HG03097 (cell line): ENCODE data around the gene PNPLA2.

Experiments
- ATAC-seq: cut with Tn5 transposase; IDR thresholded peaks from one replicate; pipeline ENCODE4 v1.9.1; 2021; ENCODE audit not compliant: unreplicated experiment, low FRiP score

PNPLA2 gene

GRCh38 chr11:782264-783174 lies 36.2 kb upstream of the PNPLA2 start:
- ATAC-seq, result no peak

GRCh38 chr11:783581-784015 lies 35.1 kb upstream of the PNPLA2 start:
- no peak for ATAC-seq

- ATAC-seq, result no peak
Observed at GRCh38 chr11:786235-787083, 32.3 kb upstream of the PNPLA2 start.

DNA sequence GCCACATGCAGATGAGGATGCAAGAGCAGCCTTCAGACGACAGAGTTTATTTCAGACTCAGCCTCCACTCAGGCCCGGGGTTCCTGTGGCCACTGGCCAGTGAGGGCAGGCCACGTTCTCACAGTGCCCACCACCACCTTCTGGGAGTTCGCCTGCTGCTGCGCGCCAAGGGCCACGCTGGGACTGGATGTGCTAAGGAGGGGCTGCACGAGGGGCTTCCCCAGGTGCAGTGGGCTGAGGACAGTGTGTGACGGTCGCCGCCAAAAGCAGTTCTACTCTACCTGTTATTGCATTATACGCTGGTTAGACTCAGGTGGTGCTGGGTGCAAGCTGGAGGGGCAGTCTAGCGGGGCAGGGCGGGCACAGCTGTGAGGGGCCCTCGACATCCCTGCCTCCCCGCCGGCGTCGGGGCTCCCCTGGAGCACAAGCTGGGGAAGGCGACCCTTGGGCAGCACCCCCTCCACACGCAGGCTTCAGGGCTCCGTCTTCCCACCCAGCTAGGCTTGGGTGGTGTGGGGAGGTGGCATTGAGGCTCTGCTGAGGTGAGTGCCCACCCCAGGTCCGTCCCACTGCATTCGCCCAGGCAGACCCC lies 31.5 kb upstream of the PNPLA2 start:
- no peak for ATAC-seq

GRCh38 chr11:788009-788640 lies 30.6 kb upstream of the PNPLA2 start:
- ATAC-seq, result no peak

- no peak for ATAC-seq
Observed at GRCh38 chr11:788953-789940, 29.5 kb upstream of the PNPLA2 start.

DNA sequence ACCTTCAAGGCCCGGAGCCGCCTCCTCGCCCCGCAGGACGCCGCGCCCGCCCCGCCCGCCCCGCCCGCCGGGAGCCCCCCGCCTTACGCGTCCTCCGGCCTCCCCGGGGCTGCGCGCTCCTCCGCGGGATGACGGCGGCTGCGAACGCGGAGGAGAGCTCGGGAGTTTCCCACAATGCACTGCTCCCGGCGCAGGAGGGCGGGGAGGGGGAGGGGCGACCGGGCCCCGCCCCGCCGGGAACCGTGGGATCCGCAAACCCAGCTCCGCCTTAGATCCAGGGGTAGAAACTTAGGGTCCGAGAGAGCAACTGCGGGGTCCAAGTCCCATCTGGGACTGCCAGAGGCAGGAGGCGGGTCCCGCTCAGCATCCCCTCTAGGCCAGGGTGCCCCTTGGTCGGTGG lies 28.8 kb upstream of the PNPLA2 start, which contains the start of gene CEND1:
Gene CEND1 (minus strand): TSS at position 148 of the 400 bp plus-strand sequence. CDS start 1,514 bp downstream, outside the sequence.
- no peak for ATAC-seq

DNA sequence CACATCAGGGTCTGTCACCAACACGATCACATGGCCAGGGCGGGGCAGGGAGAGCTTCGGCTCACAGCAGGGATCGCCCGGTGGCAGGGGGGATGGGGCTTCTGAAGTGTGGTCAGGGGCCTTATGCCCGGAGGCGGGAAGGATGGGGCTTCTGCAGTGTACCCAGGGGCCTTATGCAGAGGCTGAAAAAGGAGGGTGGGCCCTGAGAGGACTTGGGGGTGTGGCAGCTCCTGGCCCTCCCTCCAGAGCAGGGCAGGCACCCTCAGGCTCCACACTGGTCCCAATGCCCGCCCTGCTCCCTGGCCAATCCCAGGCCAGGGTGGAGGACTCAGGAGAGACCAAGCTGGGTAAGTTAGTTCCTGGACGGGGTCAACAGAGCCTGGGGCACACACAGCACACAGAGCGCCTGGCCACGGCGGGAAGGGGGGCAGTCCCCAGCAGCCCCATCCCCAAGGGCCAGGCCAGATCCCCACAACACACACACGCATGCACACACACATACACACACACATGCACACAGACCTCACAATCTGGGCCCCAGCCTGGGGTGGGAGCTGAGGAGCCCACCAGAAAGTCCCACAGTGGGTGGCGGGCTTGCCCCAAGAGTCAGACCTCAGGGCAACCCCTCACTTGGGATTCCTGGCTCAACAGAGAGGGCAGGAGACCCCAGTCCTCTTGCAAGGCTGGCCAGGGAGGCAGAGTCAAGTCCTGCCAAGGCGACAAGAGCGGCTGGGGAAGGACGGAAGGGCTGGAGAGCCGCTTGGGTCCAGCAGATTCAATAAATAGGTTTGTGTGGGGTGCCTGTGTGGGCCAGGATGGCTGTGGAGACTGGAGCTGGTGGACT lies 27.8 kb upstream of the PNPLA2 start:
- no peak for ATAC-seq

DNA sequence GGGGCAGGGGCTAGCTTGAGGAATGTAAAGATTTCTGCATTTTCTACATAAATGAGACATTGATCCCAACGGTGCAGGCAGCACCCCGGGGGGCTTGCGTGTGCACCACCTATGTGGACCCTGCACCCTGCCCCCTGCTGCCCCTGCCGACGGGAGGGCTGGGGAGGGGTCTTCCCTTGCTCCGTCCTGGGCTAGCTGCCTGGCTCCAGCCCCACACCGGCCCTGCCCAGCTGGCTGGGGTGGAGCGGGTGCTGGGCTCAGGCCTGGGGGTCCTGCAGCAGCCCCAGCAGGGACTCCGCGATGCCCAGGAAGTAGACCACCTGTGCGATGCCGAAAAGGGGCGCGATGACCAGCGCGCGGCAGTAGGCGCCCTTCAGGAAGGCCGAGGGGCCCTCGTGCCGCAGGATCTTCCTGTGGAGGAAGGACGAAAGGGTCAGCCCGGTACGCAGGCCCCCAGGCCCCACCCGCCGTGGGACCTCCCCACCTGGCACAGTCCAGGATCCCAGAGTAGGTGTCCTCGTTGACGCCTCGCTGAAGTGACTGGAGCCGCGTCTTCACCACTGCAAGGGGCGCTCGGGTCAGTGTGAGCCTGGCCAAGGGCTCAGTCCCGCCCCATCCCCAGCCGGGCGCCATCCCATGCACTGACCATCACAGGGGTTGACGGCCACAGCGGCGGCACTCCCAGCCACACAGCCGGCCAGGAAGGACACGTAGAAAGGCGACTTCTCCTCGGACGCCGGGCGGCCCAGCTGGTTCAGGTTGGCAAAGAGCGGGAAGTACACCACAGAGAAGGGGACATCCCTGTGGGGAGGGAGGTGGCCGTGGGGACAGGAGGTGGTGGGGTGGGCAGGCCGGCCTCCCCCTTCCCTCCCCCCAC lies 26.8 kb upstream of the PNPLA2 start:
- ATAC-seq, result no peak

- no peak for ATAC-seq
Observed at GRCh38 chr11:792535-792821, 26.2 kb upstream of the PNPLA2 start.

- ATAC-seq, result no peak
Observed at GRCh38 chr11:792873-793272, 25.8 kb upstream of the PNPLA2 start.

DNA sequence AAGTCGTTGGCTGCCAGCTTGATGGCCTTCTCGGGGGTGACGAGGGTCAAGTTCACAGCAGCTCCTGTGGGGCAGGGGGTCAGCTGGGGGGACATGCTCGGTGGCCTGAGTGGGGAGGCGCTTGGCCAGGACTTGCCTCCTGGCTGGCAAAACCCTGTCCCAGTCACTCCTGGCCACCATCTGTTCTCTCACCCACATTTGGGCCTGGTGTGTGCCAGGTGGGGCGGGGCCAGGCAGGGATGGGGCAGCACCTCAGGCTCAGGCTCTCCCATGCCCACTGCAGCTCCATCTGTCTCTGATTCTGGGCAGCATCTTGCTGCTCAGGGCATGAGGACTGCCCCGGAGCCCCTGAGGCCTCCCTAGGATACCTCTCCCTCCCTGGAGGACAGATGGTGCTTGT lies 25.2 kb upstream of the PNPLA2 start:
- ATAC-seq, result no peak

DNA sequence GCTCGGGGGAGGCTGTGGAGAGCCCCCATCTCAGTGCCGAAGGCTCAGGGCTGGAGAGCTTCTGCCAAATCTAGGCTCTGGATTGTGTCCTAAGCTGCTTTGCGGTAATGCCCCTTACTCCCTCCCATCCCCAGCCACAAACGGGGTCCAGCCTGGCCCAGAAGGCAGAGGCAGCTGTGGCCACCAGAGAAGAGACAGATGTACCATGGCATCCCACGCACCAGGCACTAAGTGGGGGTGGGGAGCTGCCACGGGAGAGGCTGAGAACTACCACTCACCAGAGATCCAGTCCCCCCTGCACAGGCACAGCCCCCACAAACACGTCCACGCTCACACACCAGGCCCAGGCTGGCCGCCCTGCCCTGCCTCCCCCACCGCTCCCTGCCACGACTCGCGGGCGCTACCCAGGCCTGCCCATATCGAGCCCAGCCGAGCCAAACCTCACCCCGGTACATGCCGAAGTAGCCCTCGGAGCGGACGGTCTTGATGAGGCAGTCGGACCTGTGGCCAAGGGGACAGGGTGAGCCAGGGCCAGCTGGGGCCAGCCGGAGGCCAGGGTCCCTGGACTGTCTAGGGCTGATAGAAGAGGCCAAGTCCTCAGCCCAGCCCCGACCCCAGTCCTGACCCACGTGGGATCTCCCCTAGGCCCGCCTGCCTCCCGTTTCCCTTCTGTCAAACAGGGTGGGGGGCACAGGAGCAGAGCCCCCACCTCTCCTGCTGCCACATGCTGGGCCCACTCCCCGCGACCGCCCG lies 24.5 kb upstream of the PNPLA2 start:
- ATAC-seq, result no peak

- no peak for ATAC-seq
Observed at GRCh38 chr11:794766-795633, 23.7 kb upstream of the PNPLA2 start.

GRCh38 chr11:795634-796564 lies 22.8 kb upstream of the PNPLA2 start:
- no peak for ATAC-seq
